Fibroblast of lung (primary cell): ENCODE measurements around the gene MFGE8. TPM values are rescaled to one million over a fixed set of nuclear protein-coding genes. Genes with fewer than 3 reads are reported as not detected.

Experiments used
- DNase-seq, 2 donors: peaks; one replicate each; pipeline versions ENCODE4 v3.0.0 to v3.0.0-alpha.2; 2010; ENCODE audit warnings: low read depth in 2 of 2
- H2AFZ ChIP-seq: 2 replicates; pipeline ENCODE4 v1.5.1; 2012; ENCODE audit warnings: low read length, control low read depth, inconsistent platforms
- H3K27ac ChIP-seq: 2 replicates; pipeline ENCODE4 v1.5.1; 2011; ENCODE audit warnings: low read length, control low read depth; ENCODE audit not compliant: insufficient read depth
- H3K27me3 ChIP-seq: 2 replicates; pipeline ENCODE4 v1.5.1; 2011; ENCODE audit warnings: mild to moderate bottlenecking, low read length; ENCODE audit not compliant: control insufficient read depth, insufficient read depth
- H3K36me3 ChIP-seq: 2 replicates; pipeline ENCODE4 v1.5.1; 2011; ENCODE audit warnings: low read length; ENCODE audit not compliant: control insufficient read depth, insufficient read depth
- H3K4me1 ChIP-seq: 2 replicates; pipeline ENCODE4 v1.5.1; 2011; ENCODE audit warnings: low read length; ENCODE audit not compliant: control insufficient read depth, insufficient read depth; ENCODE audit errors: extremely low read depth
- H3K4me2 ChIP-seq: 2 replicates; pipeline ENCODE4 v1.5.1; 2011; ENCODE audit warnings: low read length, control low read depth; ENCODE audit not compliant: insufficient read depth; ENCODE audit errors: extremely low read depth
- H3K4me3 ChIP-seq, 4 experiments: fragments of 200-600 bp in 1 of 4; sonication (generic) in 1 of 4; replicated peaks in 1 of 4; 2 replicates each; pipeline ENCODE4 v1.5.1; 2011 to 2016; ENCODE audit warnings: low read length in 4 of 4, low read depth in 3 of 4, mild to moderate bottlenecking in 3 of 4, control low read depth in 2 of 4, inconsistent platforms in 1 of 4, mixed read lengths in 1 of 4; ENCODE audit not compliant: insufficient read depth in 1 of 4; ENCODE audit errors: control extremely low read depth in 1 of 4
- H3K79me2 ChIP-seq: 2 replicates; pipeline ENCODE4 v1.5.1; 2012; ENCODE audit warnings: mild to moderate bottlenecking, low read length, inconsistent platforms; ENCODE audit not compliant: control insufficient read depth, insufficient read depth
- H3K9ac ChIP-seq: 2 replicates; pipeline ENCODE4 v1.5.1; 2011; ENCODE audit warnings: mild to moderate bottlenecking, low read length, control low read depth; ENCODE audit not compliant: insufficient read depth
- H3K9me3 ChIP-seq: 2 replicates; pipeline ENCODE4 v1.5.1; 2012; ENCODE audit warnings: low read depth, low read length; ENCODE audit not compliant: control insufficient read depth, insufficient read depth
- H4K20me1 ChIP-seq: 2 replicates; pipeline ENCODE4 v1.5.1; 2011; ENCODE audit warnings: low read length; ENCODE audit not compliant: control insufficient read depth, insufficient read depth; ENCODE audit errors: extremely low read depth
- CTCF ChIP-seq, 2 donors: IDR thresholded peaks in 1 of 2; conservative IDR thresholded peaks in 1 of 2; 1 replicate in 1 of 2; 2 replicates in 1 of 2; pipeline ENCODE4 v1.5.1; 2011 to 2012; ENCODE audit warnings: low read length in 2 of 2, control low read depth in 1 of 2, inconsistent platforms in 1 of 2, low read depth in 1 of 2, mild to moderate bottlenecking in 1 of 2
- EZH2 ChIP-seq: IDR thresholded peaks from 2 replicates; pipeline ENCODE4 v1.5.1; 2012; ENCODE audit warnings: low read length, control low read depth, mild to moderate bottlenecking; ENCODE audit errors: missing control alignments
- polyA plus RNA-seq, 2 donors: library from polyadenylated mRNA; depleted of rRNA in 1 of 2; stranded (reverse) in 1 of 2; unstranded in 1 of 2; fragments of >200 nt; gene quantifications; 2 replicates each; pipeline ENCODE4 v1.2.1, GENCODE V29; 2011 to 2012; ENCODE audit warnings: missing spikeins in 1 of 2
- total RNA-seq: library from RNA; depleted of rRNA; stranded (reverse); fragments of >200 nt; gene quantifications from 2 replicates; pipeline ENCODE4 v1.2.1, GENCODE V29; 2014

The MFGE8 gene
- total and polyA plus RNA-seq, 2 donors (not counting 1 experiment from before 2014, with no cell fraction given): 263 to 336 TPM

- no peak for TF ChIP-seq CTCF (conservative IDR thresholded peaks at IDR 0.05 in 1 of 2, IDR thresholded peaks at IDR 0.05 in 1 of 2; ENCODE audit: low read depth in 1 of 2, low read length in 2 of 2)
- no peak for TF ChIP-seq EZH2
- no peak for DNase-seq
- H3K79me2 ChIP-seq: peaks cover 8% of the 10 kb centered on the region
These were observed 2.2 kb upstream of the MFGE8 start for GRCh38 chr15:88915354-88915753.

DNA sequence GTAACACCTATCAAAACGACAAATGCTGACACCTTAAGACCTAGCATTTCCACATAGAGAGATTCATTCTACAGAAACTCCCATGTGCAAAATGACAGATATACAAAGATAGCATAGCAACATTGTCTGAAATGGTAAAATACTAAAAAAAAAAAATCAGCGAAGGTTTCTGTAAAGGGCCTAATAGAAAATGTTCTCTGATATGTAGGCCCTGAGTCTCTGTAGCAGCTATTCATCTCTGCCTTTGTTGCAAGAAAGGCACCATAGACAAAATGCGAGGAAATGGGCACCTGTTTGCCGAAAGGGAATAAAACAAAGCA is 631 bp upstream of the MFGE8 start:
- H3K36me3 ChIP-seq: peaks cover 8% of the 10 kb centered on the region
- no peak overlapping the region for H3K9ac ChIP-seq
- H3K27ac ChIP-seq: peak overlapping the region; percentile 20

More at GRCh38 chr15:88915354-88915753, 2.2 kb upstream of the MFGE8 start:
- Histone ChIP-seq H3K27me3 (no peaks in the 10 kb centered on the region), H3K27ac (no peak overlapping the region), H3K4me3 (no peak overlapping the region), H3K4me1 (peaks cover 10% of the 10 kb centered on the region), H2AFZ (no peak overlapping the region), H3K9ac (no peak overlapping the region), H3K4me2 (no peak overlapping the region), H3K36me3 (peaks cover under 1% of the 10 kb centered on the region), H4K20me1 (no peaks in the 10 kb centered on the region), H3K9me3 (no peaks in the 10 kb centered on the region)

DNA sequence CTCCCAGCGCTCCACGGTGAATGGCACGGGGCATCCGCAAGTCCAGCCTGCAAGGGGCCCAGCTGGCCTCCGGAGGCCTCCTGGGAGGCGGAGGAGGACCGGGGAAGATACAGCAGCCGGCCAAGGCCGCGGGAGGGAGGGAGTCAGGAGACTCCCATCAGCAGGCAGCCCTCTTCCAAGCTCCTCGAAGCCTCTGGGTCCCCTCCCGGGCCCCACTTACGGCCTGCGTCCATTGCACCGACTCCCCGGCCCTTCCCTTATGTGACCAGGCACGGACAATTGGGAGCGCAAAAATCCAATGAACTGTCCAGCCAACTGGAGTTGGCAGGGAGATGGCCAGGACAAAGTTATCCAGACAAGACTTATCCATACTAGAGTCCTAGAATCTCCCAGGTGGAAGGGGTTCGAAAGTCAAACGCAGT is 668 bp downstream of the MFGE8 start:
- Histone ChIP-seq H3K4me1 (peaks cover 10% of the 10 kb centered on the region), H3K9me3 (no peaks in the 10 kb centered on the region), H3K27me3 (no peaks in the 10 kb centered on the region), H3K9ac (peak overlapping the region; percentile 66), H2AFZ (peak overlapping the region; percentile 50), H3K27ac (peak overlapping the region; percentile 71), H4K20me1 (no peaks in the 10 kb centered on the region), H3K36me3 (peaks cover 8% of the 10 kb centered on the region), H3K4me3 (peak overlapping the region; percentile 80 to 95 (median 88)), H3K4me2 (peak overlapping the region; percentile 100), H3K79me2 (peaks cover 8% of the 10 kb centered on the region)
- DNase-seq: peak; percentile 45 to 49
- no peak for TF ChIP-seq EZH2
- TF ChIP-seq CTCF (conservative IDR thresholded peaks at IDR 0.05 in 1 of 2, IDR thresholded peaks at IDR 0.05 in 1 of 2; ENCODE audit: low read depth in 1 of 2, low read length in 2 of 2): no peak

More for the DNA sequence above, 631 bp upstream of the MFGE8 start:
- H2AFZ ChIP-seq: peak overlapping the region; percentile 60
- no peaks in the 10 kb centered on the region for H3K9me3 ChIP-seq
- no peaks in the 10 kb centered on the region for H3K27me3 ChIP-seq
- TF ChIP-seq CTCF (conservative IDR thresholded peaks at IDR 0.05 in 1 of 2, IDR thresholded peaks at IDR 0.05 in 1 of 2; ENCODE audit: low read depth in 1 of 2, low read length in 2 of 2) (no peak), EZH2 (no peak)
- H3K4me3 ChIP-seq: peak overlapping the region in 3 of 4 experiments; percentile 58 to 95 (median 80)
- DNase-seq: no peak
- H3K4me2 ChIP-seq: peak overlapping the region; percentile 85
- peaks cover 8% of the 10 kb centered on the region for H3K79me2 ChIP-seq
- no peaks in the 10 kb centered on the region for H4K20me1 ChIP-seq
- peaks cover 10% of the 10 kb centered on the region for H3K4me1 ChIP-seq
